GM19463 (cell line): Measurements from ENCODE around the gene IGFBP3.

ENCODE experiments used
- ATAC-seq: cut with Tn5 transposase; IDR thresholded peaks from one replicate; pipeline ENCODE4 v1.9.1; 2021; ENCODE audit warnings: mild to moderate bottlenecking, moderate library complexity; ENCODE audit not compliant: unreplicated experiment

IGFBP3 gene

DNA sequence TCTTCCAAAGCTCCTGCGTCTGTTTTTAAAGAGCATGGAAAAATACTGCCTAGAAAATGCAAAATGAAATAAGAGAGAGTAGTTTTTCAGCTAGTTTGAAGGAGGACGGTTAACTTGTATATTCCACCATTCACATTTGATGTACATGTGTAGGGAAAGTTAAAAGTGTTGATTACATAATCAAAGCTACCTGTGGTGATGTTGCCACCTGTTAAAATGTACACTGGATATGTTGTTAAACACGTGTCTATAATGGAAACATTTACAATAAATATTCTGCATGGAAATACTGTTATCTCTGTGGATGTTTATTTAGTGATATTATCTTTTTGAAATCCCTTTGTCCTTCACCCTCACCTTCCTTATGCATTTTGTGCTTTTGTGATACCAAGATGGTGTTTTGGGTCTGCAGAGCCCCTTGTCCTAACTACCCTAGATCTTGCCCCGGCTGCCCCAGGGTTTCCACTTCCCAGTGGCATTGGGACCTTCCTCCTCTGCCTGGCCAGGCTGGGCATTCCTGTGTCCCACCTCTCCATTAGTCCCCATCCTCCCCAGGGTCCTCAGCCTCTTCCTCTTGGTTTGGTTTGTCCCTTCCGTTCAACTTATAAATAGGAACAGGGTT lies 27.6 kb downstream of the IGFBP3 start:
- no peak for ATAC-seq

DNA sequence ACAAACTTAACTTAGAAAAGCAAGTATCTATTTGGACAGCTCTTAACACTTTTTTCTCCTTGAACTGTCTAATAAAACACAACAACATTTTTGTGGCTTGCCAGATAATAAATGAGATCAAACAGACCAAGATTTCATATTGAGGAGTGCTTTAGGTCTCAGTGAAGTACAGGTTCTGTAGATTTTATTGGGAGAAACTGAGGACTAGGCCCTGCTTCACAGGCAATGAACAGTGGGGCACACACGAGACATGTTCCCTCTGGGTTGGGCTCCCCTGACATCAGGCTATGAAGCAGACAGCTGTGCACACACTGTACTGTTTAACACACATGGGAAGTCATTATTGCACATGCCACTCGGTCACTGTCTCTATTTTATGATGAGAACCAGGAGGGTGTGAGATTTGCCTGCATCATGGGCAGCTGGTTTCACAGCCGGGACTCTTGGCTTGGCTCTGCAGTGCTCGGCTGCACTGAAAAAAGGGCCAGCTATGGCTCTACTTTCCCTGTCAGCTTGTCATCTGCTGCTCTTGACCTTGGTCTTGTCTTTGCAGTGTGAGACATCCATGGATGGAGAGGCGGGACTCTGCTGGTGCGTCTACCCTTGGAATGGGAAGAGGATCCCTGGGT lies 28.6 kb downstream of the IGFBP3 start:
- ATAC-seq, result no peak

DNA sequence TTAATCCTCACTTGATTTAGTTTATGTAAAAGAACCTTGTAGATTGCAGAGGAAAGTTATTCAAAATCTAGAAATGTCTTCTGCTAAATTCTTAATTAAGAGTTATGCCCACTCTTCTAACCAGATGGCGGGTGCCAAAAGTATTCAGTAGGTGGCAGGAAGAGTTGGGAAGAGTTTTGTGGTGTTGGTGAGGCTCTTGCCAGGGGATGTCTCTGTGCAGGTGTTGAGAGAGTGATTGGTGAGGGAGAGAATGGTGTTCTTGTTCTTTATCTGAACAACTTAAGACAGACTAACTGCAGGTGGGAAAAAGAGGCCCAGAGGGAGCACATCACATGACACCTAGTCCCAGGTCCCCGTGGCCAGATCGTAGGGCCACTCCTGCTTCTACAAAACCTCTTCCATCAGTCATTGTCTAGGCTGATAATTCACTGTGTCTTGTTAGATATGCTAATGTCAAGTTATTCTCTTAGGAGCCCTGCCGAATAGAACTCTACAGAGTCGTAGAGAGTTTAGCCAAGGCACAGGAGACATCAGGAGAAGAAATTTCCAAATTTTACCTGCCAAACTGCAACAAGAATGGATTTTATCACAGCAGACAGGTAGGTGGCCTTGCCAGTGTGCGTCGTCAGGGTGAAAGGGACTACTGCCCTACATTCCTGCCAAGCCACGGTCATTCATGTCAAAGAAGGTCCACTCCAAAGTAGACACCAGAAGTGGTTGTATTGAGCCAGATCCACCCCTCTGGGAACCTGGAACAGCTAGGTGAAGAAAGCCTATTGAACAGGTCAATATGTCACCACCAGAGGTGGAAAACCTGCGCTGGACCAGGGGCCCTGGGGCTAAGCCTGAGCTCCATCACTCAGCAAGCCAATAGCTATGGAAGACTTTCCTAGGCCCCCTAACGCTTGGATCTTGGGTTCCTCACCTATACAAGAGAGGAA lies 29.3 kb downstream of the IGFBP3 start:
- ATAC-seq, result no peak

DNA sequence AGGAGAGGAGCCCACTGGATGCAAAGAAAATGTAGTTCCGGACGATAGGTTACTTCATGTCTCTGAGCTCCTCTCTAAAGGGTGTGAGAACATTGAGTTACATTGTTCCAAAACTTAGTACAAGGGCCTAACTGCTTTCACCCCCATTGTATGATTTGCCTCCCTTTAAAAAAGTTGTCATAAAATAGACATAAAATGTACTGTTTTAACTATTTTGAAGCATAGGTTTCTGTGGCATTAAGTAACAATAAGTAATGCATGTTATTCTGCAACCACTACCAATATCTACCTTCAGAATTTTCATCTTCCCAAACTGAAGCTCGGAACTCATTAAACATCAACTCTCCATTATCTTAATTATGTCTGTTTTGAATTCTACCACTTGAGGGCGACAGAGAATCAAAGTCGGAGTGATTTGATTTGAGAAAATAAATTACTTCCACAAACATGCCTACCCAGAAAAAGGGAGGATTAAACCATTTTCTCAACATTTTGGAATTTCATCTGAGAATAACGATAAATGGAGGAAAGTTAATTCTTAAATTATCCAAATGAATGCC lies 30.1 kb downstream of the IGFBP3 start:
- no peak for ATAC-seq

DNA sequence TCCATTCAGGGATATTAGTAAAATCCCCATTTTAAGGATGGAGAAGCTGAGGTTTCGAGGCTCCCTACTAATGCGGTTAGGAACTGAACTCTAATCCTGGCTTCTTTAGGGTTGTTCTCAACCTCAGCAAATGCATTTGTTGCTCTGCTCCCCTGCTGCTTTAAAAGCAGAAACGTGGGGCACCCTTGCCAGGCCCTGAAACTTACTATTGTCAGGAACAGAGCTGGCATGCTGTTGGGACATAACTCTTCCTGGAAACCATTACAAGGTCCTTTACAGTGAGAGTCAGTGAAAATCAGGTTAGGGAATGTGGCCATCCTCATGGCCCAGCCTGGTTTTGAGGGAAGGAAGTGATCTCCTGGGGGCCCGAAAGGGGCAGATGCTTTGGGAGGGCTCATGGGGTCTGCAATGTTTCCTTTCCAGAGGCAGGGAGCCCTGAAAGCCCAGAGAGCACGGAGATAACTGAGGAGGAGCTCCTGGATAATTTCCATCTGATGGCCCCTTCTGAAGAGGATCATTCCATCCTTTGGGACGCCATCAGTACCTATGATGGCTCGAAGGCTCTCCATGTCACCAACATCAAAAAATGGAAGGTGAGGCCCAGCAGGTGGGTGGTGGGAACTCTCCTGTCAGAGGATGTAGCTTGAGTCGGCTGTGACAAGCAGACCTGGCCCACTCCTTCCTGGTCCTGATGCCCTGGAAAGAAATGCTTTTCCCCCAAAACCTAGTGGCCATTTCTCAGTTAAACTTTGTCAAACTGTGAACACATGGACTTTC lies 30.8 kb downstream of the IGFBP3 start:
- ATAC-seq, result no peak

DNA sequence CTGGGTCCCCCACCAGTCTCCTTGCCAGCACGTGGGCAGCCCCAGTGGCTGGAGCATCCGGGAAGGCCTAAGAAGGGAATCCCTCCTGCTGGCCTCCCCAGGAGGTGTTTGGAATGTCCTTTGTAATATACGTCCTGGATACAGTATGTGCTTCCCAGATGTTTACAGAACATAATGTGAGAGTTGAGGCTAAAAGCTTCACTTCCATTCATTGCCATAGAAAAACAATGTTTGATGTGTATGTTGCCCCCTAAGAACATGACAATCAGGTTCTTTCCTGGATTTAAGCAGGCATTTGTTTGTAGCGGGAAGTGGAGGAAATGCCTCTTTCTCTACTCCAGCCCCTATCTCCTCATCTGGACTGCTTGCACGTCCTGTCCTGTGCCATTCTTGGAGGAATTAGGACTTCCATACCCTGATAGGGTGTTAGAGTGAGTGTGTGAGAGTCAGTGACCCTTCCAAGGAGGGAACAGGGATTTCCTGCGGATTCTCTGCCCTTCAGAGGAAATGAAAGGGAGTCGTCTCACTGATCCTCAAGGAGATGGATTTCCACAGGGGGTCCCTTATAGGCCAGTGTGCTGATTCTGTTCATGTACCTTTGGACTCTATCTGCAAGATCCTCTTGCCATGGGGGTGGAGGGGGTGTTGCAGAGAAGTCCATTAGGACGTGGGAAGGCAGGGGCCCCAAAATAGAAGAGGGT lies 31.6 kb downstream of the IGFBP3 start:
- ATAC-seq, result no peak

DNA sequence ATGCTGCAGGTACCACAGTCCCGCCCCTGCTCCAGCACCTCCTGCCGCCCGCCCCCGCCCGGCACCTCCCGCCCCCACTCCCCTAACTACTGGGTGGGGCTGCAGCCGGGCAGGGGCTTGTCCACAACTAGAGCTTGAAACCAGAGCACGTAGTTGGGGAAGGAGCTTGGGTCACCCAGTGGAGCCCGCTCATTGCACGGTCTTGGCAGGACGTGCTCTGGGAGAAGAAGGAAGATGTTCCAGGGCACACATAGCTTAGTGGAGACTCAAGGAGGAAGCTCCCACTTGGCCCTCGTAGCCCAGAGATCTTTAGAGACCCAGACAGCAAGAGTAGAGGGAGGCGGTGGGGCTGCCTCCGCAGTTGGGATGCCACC lies 32.1 kb downstream of the IGFBP3 start:
- ATAC-seq, result no peak

DNA sequence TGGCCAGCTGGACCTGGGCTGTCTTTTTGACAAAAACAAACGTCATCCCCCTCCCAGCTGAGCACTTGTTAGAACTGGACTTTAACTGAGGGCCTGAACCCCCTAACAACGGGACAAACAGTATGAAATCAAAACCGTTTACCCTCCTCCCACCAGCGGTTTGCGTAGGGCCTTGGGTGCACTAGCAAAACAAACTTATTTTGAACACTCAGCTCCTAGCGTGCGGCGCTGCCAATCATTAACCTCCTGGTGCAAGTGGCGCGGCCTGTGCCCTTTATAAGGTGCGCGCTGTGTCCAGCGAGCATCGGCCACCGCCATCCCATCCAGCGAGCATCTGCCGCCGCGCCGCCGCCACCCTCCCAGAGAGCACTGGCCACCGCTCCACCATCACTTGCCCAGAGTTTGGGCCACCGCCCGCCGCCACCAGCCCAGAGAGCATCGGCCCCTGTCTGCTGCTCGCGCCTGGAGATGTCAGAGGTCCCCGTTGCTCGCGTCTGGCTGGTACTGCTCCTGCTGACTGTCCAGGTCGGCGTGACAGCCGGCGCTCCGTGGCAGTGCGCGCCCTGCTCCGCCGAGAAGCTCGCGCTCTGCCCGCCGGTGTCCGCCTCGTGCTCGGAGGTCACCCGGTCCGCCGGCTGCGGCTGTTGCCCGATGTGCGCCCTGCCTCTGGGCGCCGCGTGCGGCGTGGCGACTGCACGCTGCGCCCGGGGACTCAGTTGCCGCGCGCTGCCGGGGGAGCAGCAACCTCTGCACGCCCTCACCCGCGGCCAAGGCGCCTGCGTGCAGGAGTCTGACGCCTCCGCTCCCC lies 32.7 kb downstream of the IGFBP3 start, which contains the start of gene IGFBP1:
TSS of gene IGFBP1 (plus strand) at position 304 of the 808 bp plus-strand sequence. CDS start at position 469, 165 bp downstream.
- ATAC-seq, result no peak

DNA sequence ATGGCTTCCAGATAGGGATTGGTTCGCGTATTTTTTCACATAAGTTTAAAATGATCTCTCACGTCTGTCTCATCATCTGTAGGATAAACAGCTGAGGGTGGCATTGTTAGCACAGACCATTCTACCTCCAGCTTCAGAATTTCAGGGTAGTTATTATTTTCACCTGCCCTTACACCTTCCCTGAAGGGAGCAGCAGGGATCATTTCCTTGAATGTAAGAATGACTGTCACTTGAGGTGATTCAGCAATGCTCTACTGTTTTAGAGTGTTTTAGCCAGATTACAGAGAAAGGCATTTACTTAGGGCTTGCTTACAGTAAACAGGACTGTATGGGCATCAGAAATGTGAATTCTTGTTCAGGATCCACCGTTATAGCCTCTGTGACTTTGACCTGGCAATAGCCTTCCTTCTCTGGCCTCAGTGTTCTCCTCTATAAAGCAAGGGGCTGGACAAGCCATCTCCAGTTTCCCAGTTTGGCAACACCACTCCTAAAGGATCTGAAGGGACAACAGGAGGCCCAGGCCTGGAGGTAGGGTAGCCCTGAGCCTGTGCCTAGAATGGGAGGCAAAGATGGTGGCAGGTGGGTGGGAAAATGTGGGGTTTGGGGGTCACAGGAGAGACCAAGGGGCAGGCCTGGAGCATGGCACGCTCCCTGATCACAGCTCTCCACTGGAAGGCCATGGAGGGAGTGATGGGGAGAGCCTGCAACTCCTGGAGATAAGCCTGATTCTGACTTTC lies 34.0 kb downstream of the IGFBP3 start:
- ATAC-seq, result no peak

DNA sequence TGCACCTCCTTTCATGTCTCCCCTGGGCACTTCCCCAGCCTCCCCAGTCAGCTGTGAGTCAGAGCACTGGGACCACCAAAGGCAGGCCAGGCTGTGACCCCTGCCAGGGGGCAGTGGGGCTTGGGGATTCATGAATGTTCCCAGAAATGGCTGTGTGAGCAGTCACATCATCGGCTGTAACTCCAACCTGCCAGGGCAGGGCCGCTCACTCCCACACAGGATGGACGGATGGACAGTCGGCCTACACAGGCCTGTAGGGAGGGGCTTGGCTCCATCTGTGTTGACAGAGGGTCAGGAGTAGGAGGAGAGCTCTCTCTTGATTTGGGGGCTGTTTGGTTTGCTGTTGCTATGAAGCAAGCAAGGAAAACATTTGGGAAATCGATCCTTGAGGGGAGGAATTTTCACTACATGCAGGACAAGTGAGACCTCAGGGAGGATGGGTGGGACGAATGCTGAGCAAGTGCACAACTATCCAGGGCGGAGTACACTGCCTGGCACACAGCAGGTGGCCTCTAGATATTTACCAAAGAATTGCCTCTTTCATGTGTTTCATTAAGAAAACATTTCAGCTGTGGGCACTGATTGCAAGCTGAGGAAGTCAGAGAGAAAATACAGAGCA lies 35.7 kb downstream of the IGFBP3 start:
- no peak for ATAC-seq

DNA sequence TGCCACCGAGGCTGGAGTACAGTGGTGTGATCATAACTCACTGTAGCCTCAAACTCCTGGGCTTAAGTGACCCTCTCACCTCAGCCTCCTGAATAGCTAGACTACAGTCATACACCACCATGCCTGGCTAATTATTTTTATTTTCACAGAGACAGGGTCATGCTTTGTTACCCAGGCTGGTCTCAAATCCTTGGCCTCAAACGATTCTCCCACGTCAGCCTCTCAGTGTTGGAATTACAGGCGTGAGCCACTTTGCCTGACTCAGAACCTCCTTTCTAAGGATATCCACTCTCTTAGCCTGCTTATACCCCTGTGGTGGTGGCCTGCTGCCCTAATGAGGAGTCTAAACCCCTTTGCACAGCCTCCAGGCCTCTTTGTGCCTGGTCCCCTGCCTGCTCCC lies 36.9 kb downstream of the IGFBP3 start:
- ATAC-seq, result no peak

DNA sequence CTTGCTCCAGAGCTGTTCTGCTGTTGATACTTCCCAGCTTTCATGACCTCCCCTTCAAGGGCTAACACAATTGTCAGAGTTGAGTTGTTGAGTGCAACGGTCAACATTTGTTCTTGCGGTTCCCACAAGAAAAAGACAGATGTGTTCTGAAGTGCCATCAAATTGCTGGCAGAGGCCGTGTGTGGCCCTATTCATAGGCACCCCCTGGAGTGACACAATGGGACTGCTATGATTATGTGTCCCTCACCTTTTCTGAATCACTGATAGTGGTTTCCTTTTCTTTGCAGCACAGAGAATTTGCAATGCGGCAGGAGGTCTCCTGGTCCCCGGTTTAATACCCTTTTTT lies 38.6 kb downstream of the IGFBP3 start:
- no peak for ATAC-seq

DNA sequence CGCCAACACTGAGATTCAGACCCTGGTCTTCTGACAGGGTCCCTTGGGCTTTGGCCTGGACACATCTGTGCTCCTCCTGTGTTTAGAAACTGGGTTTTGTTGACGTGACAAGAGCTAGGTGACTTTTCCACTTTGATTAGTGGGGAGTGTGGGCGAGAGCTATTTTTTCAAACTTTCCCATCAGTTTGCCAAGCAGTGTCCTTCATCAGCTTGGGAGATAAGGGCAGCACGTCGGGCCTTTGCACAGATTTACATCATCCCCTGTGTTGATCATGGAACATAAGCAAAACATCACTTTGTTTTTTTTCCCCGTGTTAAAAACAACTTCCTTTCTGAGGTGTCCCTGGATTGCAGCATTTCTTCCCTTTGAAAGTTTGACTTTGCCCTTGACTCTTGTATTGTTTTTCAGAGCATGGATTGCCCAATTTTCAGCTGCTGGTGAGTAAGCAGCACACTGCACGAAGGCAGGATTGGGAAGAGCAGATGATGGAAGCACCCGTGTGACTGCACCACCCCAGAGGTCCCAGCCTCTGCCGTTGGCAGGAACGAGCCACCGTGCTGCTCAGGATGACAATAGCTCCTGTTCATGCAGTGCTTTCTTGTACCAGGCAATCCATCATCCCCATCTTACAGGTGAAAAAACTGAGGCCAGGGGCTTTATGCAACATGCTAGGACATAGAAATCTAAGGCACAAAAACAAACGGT lies 39.2 kb downstream of the IGFBP3 start:
- ATAC-seq, result no peak

DNA sequence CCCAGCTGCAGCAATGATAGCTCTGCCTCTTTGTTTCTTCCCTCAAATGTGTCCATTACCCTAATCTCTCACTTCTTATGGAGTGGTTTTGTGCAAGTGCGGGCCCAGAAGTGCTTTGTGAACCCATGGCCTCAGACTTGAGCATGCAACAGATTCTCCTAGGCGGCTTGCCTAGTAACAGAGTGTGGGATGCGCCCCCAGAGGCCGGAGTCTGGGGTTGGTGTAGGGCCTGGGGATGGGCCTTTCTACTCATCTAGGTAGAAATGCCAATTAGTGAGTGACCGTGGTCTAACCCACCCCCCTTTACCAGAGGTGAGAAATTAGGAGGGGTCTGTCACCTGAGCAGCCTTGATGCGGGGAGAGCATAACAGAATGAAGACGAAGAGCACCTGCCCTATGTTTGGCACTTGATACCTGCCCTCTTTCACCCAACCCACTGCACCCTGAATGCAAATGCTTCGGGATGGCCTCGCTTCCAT lies 39.8 kb downstream of the IGFBP3 start:
- no peak for ATAC-seq

DNA sequence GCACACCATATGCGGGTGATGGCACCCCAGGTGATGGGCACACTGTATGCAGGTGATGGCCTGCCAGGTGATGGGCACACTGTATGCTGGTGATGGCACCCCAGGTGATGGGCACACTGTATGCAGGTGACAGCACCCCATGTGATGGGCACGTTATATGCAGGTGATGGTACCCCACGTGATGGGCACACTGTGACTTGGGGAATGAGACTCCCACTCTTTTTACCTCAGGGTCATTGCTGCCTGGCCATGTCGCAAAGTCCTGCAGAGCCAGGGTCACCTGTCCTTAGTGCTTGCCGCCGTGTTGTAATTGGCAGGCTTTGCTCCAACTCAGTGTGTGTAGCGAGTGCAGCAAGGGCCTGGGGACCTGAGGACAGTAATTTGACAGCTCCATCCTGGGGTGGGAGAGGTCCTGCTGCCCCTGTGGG lies 40.6 kb downstream of the IGFBP3 start:
- ATAC-seq, result no peak

DNA sequence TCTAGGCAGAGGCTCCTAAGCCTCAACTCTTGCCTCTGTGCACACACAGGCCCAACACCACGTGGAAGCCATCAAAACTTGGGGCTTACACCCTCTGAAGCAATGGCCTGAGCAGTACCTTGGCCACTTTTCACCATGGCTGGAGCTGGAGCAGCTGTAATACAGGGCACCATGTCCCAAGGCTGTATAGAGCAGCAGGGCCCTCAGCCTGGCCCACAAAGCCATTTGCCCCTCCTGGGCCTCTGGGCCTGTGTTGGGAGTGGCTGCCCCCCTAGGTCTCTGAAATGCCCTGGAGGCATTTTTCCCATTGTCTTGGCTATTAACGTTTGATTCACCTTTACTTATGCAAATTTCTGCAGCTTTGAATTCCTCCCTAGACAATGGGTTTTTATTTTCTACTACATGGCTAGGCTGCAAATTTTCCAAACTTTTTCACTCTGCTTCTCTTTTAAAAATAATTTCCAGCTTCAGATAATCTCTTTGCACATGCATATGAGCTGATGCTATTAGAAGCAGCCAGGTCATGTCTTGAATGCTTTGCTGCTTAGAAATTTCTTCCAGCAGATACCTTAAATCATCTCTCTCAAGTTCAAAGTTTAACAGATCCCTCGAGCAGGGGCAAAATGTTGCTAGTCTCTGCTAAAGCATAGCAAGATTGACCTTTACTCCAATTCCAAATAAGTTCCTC lies 42.5 kb downstream of the IGFBP3 start:
- no peak for ATAC-seq

DNA sequence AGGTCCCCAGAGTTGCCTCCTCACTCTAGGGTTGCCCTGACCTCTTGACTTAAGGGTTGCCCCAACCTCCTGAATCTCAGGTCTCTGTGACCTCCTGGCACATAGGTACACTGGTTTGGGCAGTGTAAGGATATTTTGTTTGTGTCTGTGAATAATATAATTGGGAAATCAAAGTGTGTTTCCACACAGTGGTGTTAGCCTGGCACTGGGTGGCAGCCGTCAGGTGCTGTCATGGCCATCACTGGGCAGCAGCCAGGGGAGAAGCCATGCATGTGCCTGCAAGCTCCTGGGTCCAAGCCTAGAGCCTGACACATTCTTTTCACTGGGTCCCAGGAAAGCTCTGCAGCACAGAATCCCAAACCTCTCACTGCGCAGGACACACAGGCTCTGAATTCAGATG lies 44.6 kb downstream of the IGFBP3 start:
- ATAC-seq, result no peak
